Sigmoid colon (tissue), 4 donors: ENCODE measurements around the gene DNAJC30.

Source experiments
- EP300 ChIP-seq, 4 donors: sonication (generic); formaldehyde crosslinking; IDR thresholded peaks; one replicate each; pipeline ENCODE4 v1.6.1; 2017; ENCODE audit warnings: antibody characterized with exemption in 4 of 4
- POLR2A ChIP-seq, 2 donors: fragments of 450-650 bp; IDR thresholded peaks; one replicate each; pipeline ENCODE4 v1.6.1; 2016; ENCODE audit warnings: antibody characterized with exemption in 2 of 2, mild to moderate bottlenecking in 2 of 2, moderate library complexity in 2 of 2
- POLR2AphosphoS5 ChIP-seq, 4 donors: sonication (generic); formaldehyde crosslinking; IDR thresholded peaks; one replicate each; pipeline ENCODE4 v1.6.1; 2017; ENCODE audit warnings: antibody characterized with exemption in 4 of 4
- TF ChIP-seq, protein P1 (sequence below), 4 experiments: fragments of 450-650 bp in 3 of 4; fragments of 200-600 bp in 1 of 4; IDR thresholded peaks; one replicate each; pipeline ENCODE4 v1.5.1; 2016 to 2019; ENCODE audit warnings: antibody characterized with exemption in 4 of 4, mild to moderate bottlenecking in 3 of 4, moderate library complexity in 2 of 4

DNA sequence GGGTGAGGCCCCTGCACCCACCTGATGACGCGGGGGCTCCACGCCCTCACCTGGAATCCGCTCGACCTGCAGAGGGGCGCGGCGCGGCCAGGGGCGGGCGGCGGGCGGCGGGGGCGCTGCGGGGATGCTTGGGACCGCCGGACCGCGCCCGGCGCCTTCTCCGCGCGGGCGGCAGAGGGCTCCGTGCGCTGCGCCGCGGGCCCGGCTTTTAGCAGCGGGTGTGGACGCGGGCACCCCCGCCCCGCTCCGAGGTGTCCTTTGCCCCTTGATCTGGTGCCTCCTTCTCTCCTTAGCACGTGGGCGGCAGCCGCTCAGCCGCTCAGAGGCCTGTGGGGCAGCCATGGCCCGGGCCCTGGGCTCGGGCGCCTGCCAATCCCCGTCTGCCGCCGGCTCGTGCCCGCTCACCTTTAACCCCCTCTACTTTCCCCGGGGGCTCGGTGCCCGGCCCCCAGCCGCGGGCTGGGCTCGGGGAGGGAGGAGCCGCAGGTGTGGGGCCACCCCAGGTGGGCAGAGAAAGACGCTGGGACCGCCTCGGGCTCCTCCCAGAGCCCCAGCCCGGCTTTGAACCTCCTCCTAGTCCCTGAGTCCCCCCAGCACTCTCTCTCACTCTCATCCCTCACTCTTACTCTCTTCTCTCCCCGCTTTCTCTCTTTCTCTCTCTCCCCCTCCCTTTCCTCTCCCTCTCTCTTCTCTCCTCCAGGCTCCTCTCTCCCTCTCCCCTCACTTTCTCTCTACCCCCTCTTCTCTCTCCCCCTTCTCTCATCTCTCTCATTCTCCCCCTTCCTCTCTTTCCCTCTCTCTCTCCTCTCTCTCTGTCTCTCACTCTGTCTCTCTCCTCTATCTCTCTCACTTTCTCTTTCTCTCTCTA is 35.3 kb downstream of the DNAJC30 start:
- TF ChIP-seq, protein P1, sequence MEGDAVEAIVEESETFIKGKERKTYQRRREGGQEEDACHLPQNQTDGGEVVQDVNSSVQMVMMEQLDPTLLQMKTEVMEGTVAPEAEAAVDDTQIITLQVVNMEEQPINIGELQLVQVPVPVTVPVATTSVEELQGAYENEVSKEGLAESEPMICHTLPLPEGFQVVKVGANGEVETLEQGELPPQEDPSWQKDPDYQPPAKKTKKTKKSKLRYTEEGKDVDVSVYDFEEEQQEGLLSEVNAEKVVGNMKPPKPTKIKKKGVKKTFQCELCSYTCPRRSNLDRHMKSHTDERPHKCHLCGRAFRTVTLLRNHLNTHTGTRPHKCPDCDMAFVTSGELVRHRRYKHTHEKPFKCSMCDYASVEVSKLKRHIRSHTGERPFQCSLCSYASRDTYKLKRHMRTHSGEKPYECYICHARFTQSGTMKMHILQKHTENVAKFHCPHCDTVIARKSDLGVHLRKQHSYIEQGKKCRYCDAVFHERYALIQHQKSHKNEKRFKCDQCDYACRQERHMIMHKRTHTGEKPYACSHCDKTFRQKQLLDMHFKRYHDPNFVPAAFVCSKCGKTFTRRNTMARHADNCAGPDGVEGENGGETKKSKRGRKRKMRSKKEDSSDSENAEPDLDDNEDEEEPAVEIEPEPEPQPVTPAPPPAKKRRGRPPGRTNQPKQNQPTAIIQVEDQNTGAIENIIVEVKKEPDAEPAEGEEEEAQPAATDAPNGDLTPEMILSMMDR (IDR thresholded peaks at IDR 0.05): no peak
- TF ChIP-seq POLR2AphosphoS5 (IDR thresholded peaks at IDR 0.05) (no peak), EP300 (IDR thresholded peaks at IDR 0.05) (no peak), POLR2A (IDR thresholded peaks at IDR 0.05) (no peak)
